Stimulated activated CD4-positive, alpha-beta T cell treated with anti-CD3 and anti-CD28 coated beads, TNF-alpha, amount 100 ng/mL, for 24 hours (primary cell): ENCODE measurements around the gene ERMP1.
"Not testable (repeated sequence)": the region's sequence is repeated elsewhere in the genome, so short reads cannot be mapped to it uniquely, and the experiment has no call there.

ENCODE experiments used
- DNase-seq, 3 experiments: peaks; one replicate each; pipeline ENCODE4 v3.0.0-alpha.2; 2020; ENCODE audit warnings: low read depth in 3 of 3

ERMP1 gene

GRCh38 chr9:5818424-5819142, 14.3 kb downstream of the ERMP1 start:
- no peak for DNase-seq

DNA sequence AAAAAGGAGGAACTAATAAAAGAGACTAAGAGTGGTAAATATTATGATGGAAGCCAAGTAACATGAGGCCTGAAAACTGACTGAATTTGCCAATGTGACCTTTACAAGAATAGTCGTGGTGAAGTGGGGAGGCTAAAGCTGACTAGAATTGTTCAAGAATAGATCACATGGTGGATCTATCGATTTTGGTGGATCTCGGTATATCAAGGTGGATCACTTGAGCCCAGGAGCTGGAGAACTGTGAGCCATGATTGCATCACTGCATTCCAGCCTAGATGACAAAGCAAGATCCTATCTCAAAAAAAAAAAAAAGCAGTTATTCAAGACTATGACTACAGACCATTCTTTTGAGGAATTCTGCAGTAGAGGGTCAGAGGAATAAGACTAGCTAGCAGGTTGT, 15.1 kb downstream of the ERMP1 start:
- DNase-seq = no peak

DNA sequence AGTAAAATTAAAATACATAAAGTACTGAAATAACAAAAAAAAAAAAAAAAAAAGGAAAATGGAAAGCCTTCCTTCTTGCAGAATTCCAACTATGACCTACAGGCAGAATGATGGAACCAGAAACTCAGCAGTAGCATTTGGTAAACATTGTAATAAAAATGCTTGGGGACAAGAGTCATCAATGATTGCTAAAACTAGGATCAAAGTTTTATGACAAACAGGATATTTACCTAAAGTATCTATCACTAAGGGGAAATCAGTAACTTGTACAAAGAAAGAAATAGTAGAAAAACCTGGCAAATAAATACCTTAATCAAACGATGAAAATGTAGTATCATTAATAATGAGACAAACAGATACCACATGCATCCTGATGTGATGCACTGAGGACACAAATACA, 17.5 kb downstream of the ERMP1 start:
- no peak for DNase-seq

- no peak for DNase-seq
These were observed 19.1 kb downstream of the ERMP1 start for GRCh38 chr9:5813824-5814223.

- no peak for DNase-seq
These were observed 21.2 kb downstream of the ERMP1 start for GRCh38 chr9:5811751-5812150.

GRCh38 chr9:5805478-5805877, 27.4 kb downstream of the ERMP1 start:
- no peak for DNase-seq

- DNase-seq = no peak
These were observed 31.2 kb downstream of the ERMP1 start for GRCh38 chr9:5801739-5802113.

DNA sequence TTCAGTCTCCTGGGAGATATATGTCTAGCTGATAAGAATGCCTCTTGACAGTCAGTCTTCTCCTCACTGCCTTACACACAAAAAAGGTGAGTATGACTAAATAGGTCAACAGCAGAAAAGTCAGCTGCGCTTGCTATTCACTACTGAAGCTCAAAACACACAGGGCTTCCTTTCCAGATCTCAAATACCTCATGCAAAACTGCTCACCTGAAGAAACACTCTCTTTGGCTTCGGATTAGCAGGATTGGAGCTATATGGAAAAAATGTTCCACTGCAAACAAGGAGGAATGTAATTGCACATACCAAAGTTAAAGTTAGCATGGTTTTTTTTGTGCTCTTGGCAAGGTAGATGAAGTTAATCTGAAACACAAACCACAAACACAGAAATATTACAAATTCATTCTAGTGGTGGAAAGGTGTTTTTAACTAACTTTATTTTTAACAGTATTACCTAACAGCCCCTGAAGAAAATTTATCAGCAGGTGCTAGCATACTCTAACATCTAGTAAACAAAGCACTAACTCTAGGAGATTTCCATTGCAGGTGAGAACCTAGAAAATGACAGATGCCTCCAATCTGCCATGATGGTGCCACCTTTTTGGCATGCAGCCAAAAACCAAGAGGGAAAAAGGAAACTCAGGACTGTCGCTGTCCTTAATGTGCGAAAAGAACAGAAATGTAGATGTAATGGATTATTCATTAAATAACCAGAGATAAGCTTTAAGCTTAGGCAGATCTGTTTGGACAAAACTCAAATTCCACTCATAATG, 31.8 kb downstream of the ERMP1 start:
- no peak for DNase-seq

GRCh38 chr9:5800378-5800777, 32.5 kb downstream of the ERMP1 start:
- not testable (repeated sequence) for DNase-seq

GRCh38 chr9:5799314-5799713, 33.6 kb downstream of the ERMP1 start:
- no peak for DNase-seq

DNA sequence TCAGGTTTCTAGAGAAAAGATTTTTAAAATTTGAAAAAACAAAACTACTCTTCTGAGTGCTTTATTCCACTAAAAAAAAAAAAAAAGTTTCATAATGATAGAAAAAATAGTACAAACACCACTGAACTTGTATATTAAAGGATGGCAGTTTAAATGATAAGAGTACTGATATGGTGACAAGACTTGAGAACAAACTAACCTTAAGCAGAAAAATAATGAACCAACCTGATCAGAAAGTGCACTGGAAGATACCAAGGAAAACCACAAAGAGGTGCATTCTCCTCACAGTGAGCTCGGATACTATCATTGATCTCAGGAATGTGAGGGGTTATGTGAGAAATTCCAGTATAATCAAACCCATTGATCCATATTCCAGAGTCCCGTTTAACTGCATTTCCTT, 34.3 kb downstream of the ERMP1 start:
- DNase-seq = no peak

DNA sequence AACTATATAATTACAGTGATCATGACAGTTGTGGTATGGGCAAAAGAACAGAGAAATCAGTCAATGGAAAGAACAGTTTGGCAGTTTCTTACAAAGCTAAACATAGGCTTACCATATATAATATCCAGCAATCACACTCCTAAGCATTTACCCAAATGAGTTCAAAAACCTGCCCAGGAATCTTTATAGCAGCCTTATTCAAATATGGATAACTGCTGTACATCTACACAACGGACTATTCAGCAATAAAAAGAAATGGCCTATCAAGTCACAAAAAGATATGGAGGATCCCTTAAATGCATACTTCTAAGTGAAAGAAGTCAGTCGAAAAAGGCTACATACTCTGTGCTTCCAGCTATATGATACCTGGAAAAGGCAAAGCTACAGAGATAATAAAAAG, 36.6 kb downstream of the ERMP1 start:
- DNase-seq = no peak

DNA sequence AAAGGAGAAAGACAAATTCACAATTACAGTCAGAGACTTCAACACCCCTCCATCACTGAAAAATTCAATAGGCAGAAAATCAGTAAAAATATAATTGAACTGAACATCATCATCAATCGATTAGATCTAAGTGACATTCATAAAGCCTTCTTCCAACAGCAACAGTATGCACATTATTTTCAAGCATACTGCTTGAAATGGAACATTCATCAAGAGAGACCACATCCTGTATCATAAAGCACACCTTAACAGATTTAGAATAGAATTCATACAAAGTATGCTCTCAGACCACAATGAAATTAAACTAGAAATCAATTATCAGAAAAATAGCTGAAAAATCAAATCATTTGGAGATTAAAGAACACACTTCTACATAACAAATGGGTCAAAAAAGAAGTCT, 39.1 kb downstream of the ERMP1 start:
- DNase-seq = no peak

DNA sequence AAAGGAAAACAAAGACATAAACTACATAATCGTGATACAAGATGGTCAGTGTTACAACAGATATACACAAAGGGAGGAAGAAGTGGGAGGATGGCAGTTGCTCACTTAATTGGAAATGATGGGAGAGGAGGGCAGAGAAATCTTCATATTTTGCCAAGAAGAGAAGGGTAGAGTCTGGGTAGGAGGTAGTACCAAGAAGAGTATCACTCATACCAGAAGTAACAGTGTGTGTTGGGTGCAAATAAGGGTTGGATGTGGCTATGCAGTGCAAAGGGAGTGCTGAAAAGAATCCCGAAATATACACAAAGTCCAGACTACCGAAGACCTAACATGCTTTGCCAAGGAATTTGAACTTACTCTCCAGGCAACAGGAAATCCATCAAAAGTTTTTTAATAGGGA, 41.0 kb downstream of the ERMP1 start:
- no peak for DNase-seq

- DNase-seq = no peak
These were observed 42.0 kb downstream of the ERMP1 start for GRCh38 chr9:5790923-5791322.

GRCh38 chr9:5789489-5789888, 43.4 kb downstream of the ERMP1 start:
- no peak for DNase-seq

GRCh38 chr9:5787759-5788302, 45.1 kb downstream of the ERMP1 start:
- DNase-seq = no peak

DNA sequence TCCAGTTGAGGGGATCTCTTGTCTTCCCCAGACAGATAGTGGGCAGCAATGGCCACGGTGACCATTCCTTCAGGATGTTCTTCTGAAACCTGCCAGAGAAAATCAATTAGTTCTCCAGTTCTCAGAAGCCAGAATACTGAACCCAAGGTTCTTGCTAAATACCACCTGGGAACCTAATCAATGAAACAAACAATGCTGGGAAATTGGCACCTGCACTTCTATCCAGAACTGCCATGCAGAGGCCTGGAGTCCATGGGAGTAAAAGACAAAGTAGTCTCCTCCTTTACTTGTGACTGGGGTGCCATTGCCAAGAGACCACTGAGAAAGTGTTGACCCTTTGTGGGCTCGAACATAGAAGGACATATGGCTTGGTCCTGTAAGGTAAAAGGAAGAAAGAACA, 45.7 kb downstream of the ERMP1 start:
- no peak for DNase-seq

GRCh38 chr9:5786370-5787127, 46.4 kb downstream of the ERMP1 start:
- DNase-seq = no peak

DNA sequence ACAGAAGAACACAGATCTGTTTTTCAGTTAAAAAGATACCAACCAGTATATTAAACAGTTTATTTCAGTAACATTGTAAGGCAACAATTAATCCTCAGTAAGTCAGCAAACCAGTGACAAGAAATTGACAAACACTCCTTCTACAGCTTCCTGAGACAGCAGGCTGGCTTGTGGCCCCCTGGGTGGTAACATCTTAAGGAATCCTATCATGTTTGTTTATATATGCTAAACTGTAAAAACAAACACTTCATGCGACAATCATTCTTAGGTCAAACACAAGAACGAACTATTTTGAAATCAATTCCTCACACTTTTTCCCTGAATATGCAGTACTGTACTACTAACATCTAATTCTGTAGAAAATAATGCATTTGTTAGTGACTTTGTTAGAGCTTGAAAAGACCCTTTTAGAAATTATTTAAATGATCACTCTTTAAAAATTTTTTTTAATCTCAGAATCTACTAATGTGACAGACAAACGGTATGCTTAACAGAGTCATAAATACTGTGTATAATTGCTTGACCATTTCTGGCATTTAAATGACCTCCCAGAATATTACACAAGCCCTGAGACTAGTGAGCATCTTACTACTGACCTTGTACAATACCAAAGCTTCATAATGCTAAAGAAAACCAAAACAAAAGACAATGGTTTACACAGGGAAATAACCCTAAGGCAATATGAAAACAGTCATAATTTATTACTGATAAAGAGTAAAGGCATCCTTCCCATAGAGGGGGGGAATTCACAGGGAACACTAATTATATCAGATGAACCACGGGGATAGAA, 48.2 kb downstream of the ERMP1 start:
- DNase-seq = no peak

GRCh38 chr9:5783982-5784381, 48.9 kb downstream of the ERMP1 start:
- DNase-seq = no peak

- not testable (repeated sequence) for DNase-seq
These were observed 49.5 kb downstream of the ERMP1 start for GRCh38 chr9:5783420-5783819.
